Nephron progenitor cell (in vitro differentiated cells): ENCODE measurements around the gene B4GALT6.

Experiments used
- DNase-seq: peaks from one replicate; pipeline ENCODE4 v3.0.0; 2021
- H3K27ac Mint-ChIP-seq: 2 replicates; pipeline ENCODE4 v1.8.0; 2021; ENCODE audit warnings: mild to moderate bottlenecking, moderate library complexity, mixed read lengths
- H3K27me3 Mint-ChIP-seq: 2 replicates; pipeline ENCODE4 v1.8.0; 2021; ENCODE audit warnings: mild to moderate bottlenecking, low read depth, mixed read lengths; ENCODE audit not compliant: poor library complexity
- H3K36me3 Mint-ChIP-seq: 2 replicates; pipeline ENCODE4 v1.8.0; 2021; ENCODE audit warnings: low read depth, mixed read lengths
- H3K4me1 Mint-ChIP-seq: 2 replicates; pipeline ENCODE4 v1.8.0; 2021; ENCODE audit warnings: mixed read lengths
- H3K4me3 Mint-ChIP-seq: 2 replicates; pipeline ENCODE4 v1.8.0; 2021; ENCODE audit warnings: mild to moderate bottlenecking, moderate library complexity, mixed read lengths
- H3K9me3 Mint-ChIP-seq: 2 replicates; pipeline ENCODE4 v1.8.0; 2021; ENCODE audit warnings: mild to moderate bottlenecking, moderate library complexity, mixed read lengths
- TF ChIP-seq, protein P1 (sequence below): fragments of 200-600 bp; sonication (generic); IDR thresholded peaks from 2 replicates; pipeline ENCODE4 v1.5.0; 2021; ENCODE audit warnings: antibody characterized with exemption

B4GALT6 gene

DNA sequence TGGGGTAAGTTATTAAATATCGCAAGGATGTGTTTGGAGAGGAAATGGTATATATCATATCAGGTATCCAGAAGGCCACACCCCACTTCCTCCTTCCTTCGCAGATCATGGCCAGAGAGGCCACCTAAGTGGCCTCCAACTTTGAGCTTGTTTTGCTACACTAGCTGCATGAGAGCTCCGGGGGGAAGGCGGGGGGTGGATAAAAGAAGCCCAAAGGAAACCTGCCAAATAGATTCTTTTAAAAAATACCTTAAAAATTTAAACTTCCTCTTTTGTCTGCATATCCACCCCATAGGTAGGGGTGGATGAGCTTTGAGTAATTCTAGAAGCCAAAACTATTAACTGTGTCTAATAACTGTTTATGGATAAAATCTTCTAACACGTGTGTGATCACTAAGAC is 98.4 kb downstream of the B4GALT6 start:
- DNase-seq, result no peak
- TF ChIP-seq, protein P1, sequence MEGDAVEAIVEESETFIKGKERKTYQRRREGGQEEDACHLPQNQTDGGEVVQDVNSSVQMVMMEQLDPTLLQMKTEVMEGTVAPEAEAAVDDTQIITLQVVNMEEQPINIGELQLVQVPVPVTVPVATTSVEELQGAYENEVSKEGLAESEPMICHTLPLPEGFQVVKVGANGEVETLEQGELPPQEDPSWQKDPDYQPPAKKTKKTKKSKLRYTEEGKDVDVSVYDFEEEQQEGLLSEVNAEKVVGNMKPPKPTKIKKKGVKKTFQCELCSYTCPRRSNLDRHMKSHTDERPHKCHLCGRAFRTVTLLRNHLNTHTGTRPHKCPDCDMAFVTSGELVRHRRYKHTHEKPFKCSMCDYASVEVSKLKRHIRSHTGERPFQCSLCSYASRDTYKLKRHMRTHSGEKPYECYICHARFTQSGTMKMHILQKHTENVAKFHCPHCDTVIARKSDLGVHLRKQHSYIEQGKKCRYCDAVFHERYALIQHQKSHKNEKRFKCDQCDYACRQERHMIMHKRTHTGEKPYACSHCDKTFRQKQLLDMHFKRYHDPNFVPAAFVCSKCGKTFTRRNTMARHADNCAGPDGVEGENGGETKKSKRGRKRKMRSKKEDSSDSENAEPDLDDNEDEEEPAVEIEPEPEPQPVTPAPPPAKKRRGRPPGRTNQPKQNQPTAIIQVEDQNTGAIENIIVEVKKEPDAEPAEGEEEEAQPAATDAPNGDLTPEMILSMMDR, result no peak
- H3K9me3 Mint-ChIP-seq, result peaks cover 4% of the 10 kb centered on the region
- H3K27ac Mint-ChIP-seq, result no peak overlapping the region
- H3K27me3 Mint-ChIP-seq, result no peaks in the 10 kb centered on the region
- H3K4me3 Mint-ChIP-seq, result no peak overlapping the region
- no peaks in the 10 kb centered on the region for H3K36me3 Mint-ChIP-seq
- peaks cover 6% of the 10 kb centered on the region for H3K4me1 Mint-ChIP-seq

DNA sequence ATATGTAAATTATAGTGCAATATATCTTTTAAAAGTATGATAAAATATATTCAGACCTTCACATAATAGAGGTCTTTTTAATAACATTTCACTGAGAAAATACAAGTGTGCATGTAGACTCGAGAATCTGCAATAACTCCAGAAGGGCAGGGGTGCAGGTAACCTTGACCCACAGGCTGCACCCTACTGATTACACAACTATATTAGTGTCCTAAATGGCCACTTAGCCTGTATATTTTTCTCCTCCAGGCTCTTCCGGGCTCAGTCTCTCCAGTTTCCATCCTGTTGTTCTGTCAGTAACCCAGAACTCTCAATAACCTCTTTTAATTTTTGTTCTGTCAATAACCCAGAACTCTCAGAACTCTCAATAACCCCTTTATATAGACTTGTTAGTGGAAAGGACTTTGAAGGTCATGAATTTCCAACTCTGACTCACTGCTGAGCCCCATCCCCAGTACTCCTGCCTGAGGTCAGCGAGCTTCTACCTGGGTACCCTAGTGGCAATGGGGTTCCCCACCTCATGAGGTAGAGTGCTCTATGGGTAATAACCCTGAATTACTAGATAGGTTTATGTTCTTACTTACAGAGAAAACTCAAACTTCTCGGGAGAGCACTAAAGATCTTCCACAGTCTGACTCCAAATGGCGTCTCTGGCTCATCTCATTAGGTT is 101.1 kb downstream of the B4GALT6 start:
- Mint-ChIP-seq H3K27ac (no peak overlapping the region), H3K4me3 (no peak overlapping the region), H3K27me3 (no peaks in the 10 kb centered on the region), H3K4me1 (no peaks in the 10 kb centered on the region), H3K9me3 (peaks cover under 1% of the 10 kb centered on the region), H3K36me3 (no peaks in the 10 kb centered on the region)
- DNase-seq, result no peak
- TF ChIP-seq, protein P1, result no peak

DNA sequence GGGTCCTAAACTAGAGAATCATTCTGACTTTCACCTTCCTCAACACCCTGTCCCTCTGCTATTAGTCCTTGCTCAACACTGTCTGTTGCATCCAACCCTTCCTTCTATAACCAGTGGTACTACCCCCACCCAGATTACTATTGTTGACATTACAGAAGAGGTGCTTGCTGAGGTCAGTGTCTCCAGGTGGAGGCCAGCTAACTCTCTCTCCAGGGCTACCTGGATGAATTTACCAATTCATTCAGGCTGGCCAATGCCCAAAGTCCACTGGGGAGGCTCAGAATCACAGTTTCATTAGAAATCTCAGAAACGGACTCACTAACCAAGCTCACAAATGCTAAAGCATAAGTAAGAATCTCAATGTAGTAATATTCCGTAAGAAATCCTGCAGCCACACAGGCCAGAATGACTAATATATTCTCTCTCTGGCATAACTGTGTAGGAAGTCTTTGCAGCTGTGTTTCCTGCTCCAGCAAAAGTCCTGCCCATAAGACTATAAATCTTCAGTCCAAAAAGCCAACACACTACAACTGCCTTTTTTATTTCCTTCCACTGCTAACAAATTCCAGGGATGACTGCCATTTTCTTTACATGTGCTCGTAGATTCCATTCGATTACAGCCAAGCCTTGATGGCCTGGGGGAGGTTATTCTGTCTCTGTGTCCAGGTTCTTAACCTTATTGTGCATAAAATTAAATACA is 102.7 kb downstream of the B4GALT6 start:
- no peaks in the 10 kb centered on the region for H3K27me3 Mint-ChIP-seq
- TF ChIP-seq, protein P1, result no peak
- no peaks in the 10 kb centered on the region for H3K9me3 Mint-ChIP-seq
- DNase-seq, result no peak
- no peaks in the 10 kb centered on the region for H3K4me1 Mint-ChIP-seq
- H3K27ac Mint-ChIP-seq, result no peak overlapping the region
- H3K4me3 Mint-ChIP-seq, result no peak overlapping the region
- H3K36me3 Mint-ChIP-seq, result no peaks in the 10 kb centered on the region

DNA sequence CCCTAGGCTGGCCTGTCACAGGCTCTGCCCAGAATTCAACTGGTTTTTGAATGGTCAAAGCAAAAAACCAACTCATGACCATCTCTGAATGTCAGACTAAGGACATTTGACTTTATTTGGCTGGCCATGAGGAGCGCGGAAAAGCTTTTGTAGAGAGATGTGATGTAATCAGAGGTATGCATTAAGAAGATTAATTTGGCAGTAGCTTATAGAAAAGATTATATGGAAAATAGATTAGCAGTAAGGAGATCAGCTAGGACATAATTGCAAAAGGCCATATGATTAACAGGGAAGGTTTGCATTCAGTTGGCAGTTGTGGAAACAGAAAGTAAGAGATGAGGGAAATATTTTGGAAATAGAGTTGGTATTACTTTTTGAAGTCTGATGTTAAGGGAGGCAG is 105.0 kb downstream of the B4GALT6 start:
- no peaks in the 10 kb centered on the region for H3K36me3 Mint-ChIP-seq
- no peak for DNase-seq
- no peaks in the 10 kb centered on the region for H3K9me3 Mint-ChIP-seq
- no peak overlapping the region for H3K27ac Mint-ChIP-seq
- peaks cover 6% of the 10 kb centered on the region for H3K27me3 Mint-ChIP-seq
- no peak overlapping the region for H3K4me3 Mint-ChIP-seq
- no peaks in the 10 kb centered on the region for H3K4me1 Mint-ChIP-seq
- TF ChIP-seq, protein P1, result no peak

DNA sequence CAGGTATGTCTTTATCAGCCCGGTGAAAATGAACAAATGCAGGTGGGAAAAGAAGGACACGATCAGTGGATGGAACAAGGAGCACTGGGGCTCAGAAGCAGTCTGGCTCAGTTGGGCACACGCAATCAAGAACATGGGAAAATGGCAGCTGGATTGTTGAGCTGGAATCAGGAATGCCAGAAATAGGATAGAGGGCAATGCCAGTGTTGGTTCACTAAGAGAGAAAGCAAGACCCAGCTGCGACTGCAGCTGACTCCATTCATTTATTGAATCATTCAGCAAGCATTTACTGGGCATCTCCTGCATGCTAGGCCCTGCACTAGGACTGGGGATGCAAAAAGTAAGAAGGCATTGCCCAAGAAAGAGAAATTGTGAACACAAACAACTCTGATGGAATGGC is 106.3 kb downstream of the B4GALT6 start:
- peak overlapping the region; percentile 12 for H3K27ac Mint-ChIP-seq

More for the DNA sequence above, 106.3 kb downstream of the B4GALT6 start:
- TF ChIP-seq, protein P1, result no peak
- Mint-ChIP-seq H3K36me3 (no peaks in the 10 kb centered on the region), H3K4me3 (no peak overlapping the region), H3K27me3 (peaks cover 6% of the 10 kb centered on the region), H3K4me1 (no peaks in the 10 kb centered on the region), H3K9me3 (no peaks in the 10 kb centered on the region)
- DNase-seq, result no peak
